GM19455 (cell line): ENCODE data around the gene CNOT3.

Source experiments
- ATAC-seq: cut with Tn5 transposase; IDR thresholded peaks from one replicate; pipeline ENCODE4 v1.9.1; 2021; ENCODE audit not compliant: unreplicated experiment

CNOT3 gene

GRCh38 chr19:54149021-54149812 is 11.7 kb downstream of the CNOT3 start:
- ATAC-seq: no peak

- ATAC-seq: no peak
Observed at GRCh38 chr19:54151362-54152035, 13.9 kb downstream of the CNOT3 start.

GRCh38 chr19:54152267-54152666 is 14.7 kb downstream of the CNOT3 start:
- no peak for ATAC-seq

GRCh38 chr19:54152878-54153524 is 15.4 kb downstream of the CNOT3 start:
- no peak for ATAC-seq

- no peak for ATAC-seq
Observed at GRCh38 chr19:54153731-54154326, 16.3 kb downstream of the CNOT3 start.

- ATAC-seq: no peak
Observed at GRCh38 chr19:54154603-54155345, 17.2 kb downstream of the CNOT3 start.

GRCh38 chr19:54155694-54156093 is 18.1 kb downstream of the CNOT3 start:
- no peak for ATAC-seq

GRCh38 chr19:54156490-54156889 is 18.9 kb downstream of the CNOT3 start:
- no peak for ATAC-seq

GRCh38 chr19:54156953-54157352 is 19.4 kb downstream of the CNOT3 start:
- no peak for ATAC-seq

- ATAC-seq: no peak
Observed at GRCh38 chr19:54158812-54159351, 21.3 kb downstream of the CNOT3 start.

- peak; percentile 89 for ATAC-seq
Observed at GRCh38 chr19:54159352-54160181, 22.0 kb downstream of the CNOT3 start, which contains the start of gene LENG1. LENG1 (minus strand) TSS chr19:54159721; CDS start chr19:54159695, 26 bp downstream.

GRCh38 chr19:54160182-54160811 is 22.7 kb downstream of the CNOT3 start:
- peak; percentile 2 for ATAC-seq

GRCh38 chr19:54160854-54161253 is 23.3 kb downstream of the CNOT3 start:
- no peak for ATAC-seq

- ATAC-seq: no peak
Observed at GRCh38 chr19:54162241-54162805, 24.8 kb downstream of the CNOT3 start.

GRCh38 chr19:54162884-54163283 is 25.3 kb downstream of the CNOT3 start:
- ATAC-seq: no peak

- ATAC-seq: no peak
Observed at GRCh38 chr19:54164369-54165068, 27.0 kb downstream of the CNOT3 start.

- no peak for ATAC-seq
Observed at GRCh38 chr19:54165222-54165621, 27.7 kb downstream of the CNOT3 start.
